ENCODE measurements around the gene HOXA13. TPM values are rescaled to one million over a fixed set of nuclear protein-coding genes. Genes with fewer than 3 reads are reported as not detected.

The HOXA13 gene
- total RNA-seq, 1 experiment from 2014 or later = not detected

DNA sequence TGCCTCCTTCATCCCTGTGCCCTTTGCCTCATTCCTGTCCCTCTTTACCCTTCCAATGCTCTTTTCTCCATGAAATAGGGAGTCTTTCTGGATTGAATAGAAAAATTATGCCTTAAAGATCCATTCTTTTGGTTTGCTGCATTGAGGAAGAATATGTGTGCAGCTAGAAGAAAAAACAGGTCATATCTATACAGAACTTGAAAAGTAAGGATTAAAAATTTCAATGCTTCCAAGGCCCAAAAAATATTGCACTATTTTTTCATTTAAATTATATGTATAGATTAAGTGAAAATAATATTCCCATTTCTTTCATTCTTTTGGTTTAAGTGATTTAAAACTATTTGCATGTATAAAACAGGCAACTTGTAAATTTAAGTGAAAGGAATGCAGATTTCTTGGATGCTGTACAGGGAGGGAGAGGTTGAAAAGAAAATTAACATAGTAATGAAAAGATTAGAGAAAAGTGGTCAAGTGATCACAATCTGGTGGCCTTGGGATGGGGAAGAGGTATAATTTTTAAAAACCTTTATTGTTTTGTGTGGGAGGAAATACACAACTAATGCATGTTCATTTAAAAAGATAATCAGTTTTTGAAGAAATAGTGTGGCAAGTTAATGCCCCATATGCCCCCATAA is 24.2 kb upstream of the HOXA13 start:
- Mint-ChIP-seq H3K4me3 (ENCODE audit: unreplicated experiment) (no peak overlapping the region), H3K4me1 (ENCODE audit: insufficient read depth, unreplicated experiment) (peaks cover 7% of the 10 kb centered on the region), H3K27ac (ENCODE audit: low read depth, unreplicated experiment) (no peak overlapping the region), H3K9me3 (ENCODE audit: unreplicated experiment) (no peaks in the 10 kb centered on the region), H3K36me3 (ENCODE audit: insufficient read depth, unreplicated experiment) (no peaks in the 10 kb centered on the region), H3K27me3 (ENCODE audit: insufficient read depth, unreplicated experiment) (no peaks in the 10 kb centered on the region)
- TF ChIP-seq, protein P1, sequence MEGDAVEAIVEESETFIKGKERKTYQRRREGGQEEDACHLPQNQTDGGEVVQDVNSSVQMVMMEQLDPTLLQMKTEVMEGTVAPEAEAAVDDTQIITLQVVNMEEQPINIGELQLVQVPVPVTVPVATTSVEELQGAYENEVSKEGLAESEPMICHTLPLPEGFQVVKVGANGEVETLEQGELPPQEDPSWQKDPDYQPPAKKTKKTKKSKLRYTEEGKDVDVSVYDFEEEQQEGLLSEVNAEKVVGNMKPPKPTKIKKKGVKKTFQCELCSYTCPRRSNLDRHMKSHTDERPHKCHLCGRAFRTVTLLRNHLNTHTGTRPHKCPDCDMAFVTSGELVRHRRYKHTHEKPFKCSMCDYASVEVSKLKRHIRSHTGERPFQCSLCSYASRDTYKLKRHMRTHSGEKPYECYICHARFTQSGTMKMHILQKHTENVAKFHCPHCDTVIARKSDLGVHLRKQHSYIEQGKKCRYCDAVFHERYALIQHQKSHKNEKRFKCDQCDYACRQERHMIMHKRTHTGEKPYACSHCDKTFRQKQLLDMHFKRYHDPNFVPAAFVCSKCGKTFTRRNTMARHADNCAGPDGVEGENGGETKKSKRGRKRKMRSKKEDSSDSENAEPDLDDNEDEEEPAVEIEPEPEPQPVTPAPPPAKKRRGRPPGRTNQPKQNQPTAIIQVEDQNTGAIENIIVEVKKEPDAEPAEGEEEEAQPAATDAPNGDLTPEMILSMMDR (IDR thresholded peaks at IDR 0.05; ENCODE audit: unreplicated experiment) = no peak
- intact Hi-C loops (cut with micrococcal nuclease) = no loop called here
- ChIA-PET CTCF (interaction anchor here (0.6 to 3.2 kb wide), 4 partner anchors 14 to 344 kb away, joined by 3 to 22 read pairs (median 4); partner anchors contain the start of gene EVX1), POLR2A (no interaction called here)
- no peak for DNase-seq (ENCODE audit: unreplicated experiment)
- BruUV-seq (replicated peaks) = no TSS peak

DNA sequence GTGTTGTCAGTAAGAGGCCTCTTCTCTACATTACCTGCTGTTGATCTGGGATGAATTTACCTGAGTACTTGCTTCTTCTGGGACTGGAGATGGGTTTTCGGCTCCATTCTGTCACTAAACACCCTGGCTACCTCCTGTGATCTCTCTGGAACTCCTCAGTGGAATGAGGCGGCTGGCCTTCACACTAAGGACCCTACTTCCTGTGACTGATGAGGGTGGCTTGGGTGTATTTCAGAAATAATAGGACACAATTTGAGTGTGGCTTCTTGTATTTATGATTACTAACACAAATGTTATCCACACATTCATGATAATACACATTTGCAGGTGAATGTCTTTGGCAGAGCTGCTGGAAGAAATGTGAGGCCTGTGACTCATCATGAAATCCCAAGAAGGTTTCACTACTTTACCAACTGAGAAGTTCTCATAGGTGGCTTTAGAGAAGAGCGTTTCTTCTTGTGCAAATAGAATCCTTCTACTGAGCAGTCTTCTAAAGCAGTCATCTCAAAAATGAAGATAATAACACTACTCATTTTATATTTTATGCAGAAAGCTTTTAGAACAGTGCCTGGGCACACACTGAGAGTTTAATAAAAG is 21.4 kb upstream of the HOXA13 start:
- peak; percentile 23 for DNase-seq (ENCODE audit: unreplicated experiment)
- H3K4me3 Mint-ChIP-seq (ENCODE audit: unreplicated experiment) = no peak overlapping the region
- ChIA-PET POLR2A (no interaction called here), CTCF (interaction anchor here (1.5 to 3.2 kb wide), 2 partner anchors 11 to 357 kb away, joined by 7 to 22 read pairs; no protein-coding TSS in a partner anchor)
- H3K27me3 Mint-ChIP-seq (ENCODE audit: insufficient read depth, unreplicated experiment) = no peaks in the 10 kb centered on the region
- no peak overlapping the region for H3K27ac Mint-ChIP-seq (ENCODE audit: low read depth, unreplicated experiment)
- no peaks in the 10 kb centered on the region for H3K36me3 Mint-ChIP-seq (ENCODE audit: insufficient read depth, unreplicated experiment)
- intact Hi-C loops (cut with micrococcal nuclease) = no loop called here
- BruUV-seq (replicated peaks) = no TSS peak
- peaks cover 7% of the 10 kb centered on the region for H3K4me1 Mint-ChIP-seq (ENCODE audit: insufficient read depth, unreplicated experiment)
- no peaks in the 10 kb centered on the region for H3K9me3 Mint-ChIP-seq (ENCODE audit: unreplicated experiment)
- TF ChIP-seq, protein P1 (IDR thresholded peaks at IDR 0.05; ENCODE audit: unreplicated experiment) = no peak

DNA sequence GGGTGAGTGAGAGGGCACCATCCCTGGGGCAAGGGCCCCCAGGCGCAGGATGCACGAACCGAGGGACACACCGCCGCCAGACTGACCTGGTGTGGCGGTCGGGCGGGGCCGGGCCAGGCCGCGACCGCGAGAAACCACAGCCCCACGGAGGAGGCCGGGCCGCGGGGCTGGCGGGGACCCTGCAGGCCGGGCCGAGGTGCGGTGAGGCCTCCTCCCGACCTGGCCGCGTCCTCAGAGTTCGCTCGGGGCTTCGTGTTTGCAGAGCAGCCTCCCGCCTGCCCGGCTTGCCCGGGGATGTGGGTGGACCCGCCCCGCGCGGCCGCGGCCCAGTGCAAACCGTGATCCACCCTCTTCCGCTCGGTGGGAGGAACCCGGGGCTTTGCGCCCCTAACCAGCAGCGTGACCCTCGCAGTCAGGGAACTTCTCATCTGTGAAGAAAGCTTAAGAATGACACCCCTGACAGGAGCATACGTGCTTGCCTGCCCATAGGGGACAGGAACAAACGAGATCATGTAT is 20.6 kb upstream of the HOXA13 start:
- H3K27me3 Mint-ChIP-seq (ENCODE audit: insufficient read depth, unreplicated experiment) = no peaks in the 10 kb centered on the region
- ChIA-PET CTCF (interaction anchor here (0.5 kb wide), 1 partner anchor 1961 kb away, joined by 4 read pairs; no protein-coding TSS in a partner anchor), POLR2A (no interaction called here)
- peaks cover 7% of the 10 kb centered on the region for H3K4me1 Mint-ChIP-seq (ENCODE audit: insufficient read depth, unreplicated experiment)
- no peak overlapping the region for H3K4me3 Mint-ChIP-seq (ENCODE audit: unreplicated experiment)
- TF ChIP-seq, protein P1 (IDR thresholded peaks at IDR 0.05; ENCODE audit: unreplicated experiment) = no peak
- H3K36me3 Mint-ChIP-seq (ENCODE audit: insufficient read depth, unreplicated experiment) = no peaks in the 10 kb centered on the region
- no TSS peak for BruUV-seq (replicated peaks)
- intact Hi-C loops (cut with micrococcal nuclease) = no loop called here
- no peak for DNase-seq (ENCODE audit: unreplicated experiment)
- H3K9me3 Mint-ChIP-seq (ENCODE audit: unreplicated experiment) = no peaks in the 10 kb centered on the region
- H3K27ac Mint-ChIP-seq (ENCODE audit: low read depth, unreplicated experiment) = no peak overlapping the region

DNA sequence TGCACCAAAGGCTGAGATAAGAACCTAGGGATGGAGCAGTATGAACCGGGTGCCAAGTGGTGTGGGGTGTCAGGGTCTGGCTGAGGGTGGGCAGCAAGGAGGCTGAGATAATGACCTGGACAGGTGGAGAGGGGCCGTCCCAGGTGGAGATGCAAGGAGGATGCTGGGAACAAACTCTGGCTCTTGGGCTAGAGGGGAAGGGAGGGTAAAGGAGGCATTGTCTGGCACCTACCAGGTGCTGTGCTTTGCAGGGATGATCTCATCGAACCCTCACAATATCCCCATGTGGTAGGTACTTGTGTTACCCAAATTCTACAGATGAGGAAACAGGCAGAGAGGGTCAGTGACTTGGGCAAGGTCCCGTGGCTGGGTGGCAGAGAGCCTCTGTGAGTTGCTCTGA is 19.9 kb upstream of the HOXA13 start:
- no peak for DNase-seq (ENCODE audit: unreplicated experiment)
- no TSS peak for BruUV-seq (replicated peaks)
- H3K4me3 Mint-ChIP-seq (ENCODE audit: unreplicated experiment) = no peak overlapping the region
- ChIA-PET POLR2A (no interaction called here), CTCF (interaction anchor here (1.4 kb wide), 1 partner anchor 10 kb away, joined by 4 read pairs; no protein-coding TSS in a partner anchor)
- no peaks in the 10 kb centered on the region for H3K9me3 Mint-ChIP-seq (ENCODE audit: unreplicated experiment)
- TF ChIP-seq, protein P1 (IDR thresholded peaks at IDR 0.05; ENCODE audit: unreplicated experiment) = no peak
- no peaks in the 10 kb centered on the region for H3K27me3 Mint-ChIP-seq (ENCODE audit: insufficient read depth, unreplicated experiment)
- no peak overlapping the region for H3K27ac Mint-ChIP-seq (ENCODE audit: low read depth, unreplicated experiment)
- H3K4me1 Mint-ChIP-seq (ENCODE audit: insufficient read depth, unreplicated experiment) = peaks cover 7% of the 10 kb centered on the region
- H3K36me3 Mint-ChIP-seq (ENCODE audit: insufficient read depth, unreplicated experiment) = no peaks in the 10 kb centered on the region
- intact Hi-C loops (cut with micrococcal nuclease) = no loop called here

Measured in MCF 10A (cell line).